Gastrocnemius medialis (tissue), 4 donors: Measurements from ENCODE around the gene LMAN2. TPM values are rescaled to one million over a fixed set of nuclear protein-coding genes. Genes with fewer than 3 reads are reported as not detected.

Experiments
- ATAC-seq, 2 donors: fragments of 150-250 bp; one replicate each; pipeline ENCODE4 v1.9.1; 2016
- DNase-seq, 2 donors: peaks; one replicate each; pipeline ENCODE4 v3.0.0-alpha.2; 2019
- H3K27ac ChIP-seq, 4 donors: fragments of 200-600 bp; sonication (generic); 1 replicate in 1 of 4; 2 replicates in 3 of 4; pipeline ENCODE4 v1.5.1; 2016 to 2018; ENCODE audit warnings: mild to moderate bottlenecking in 2 of 4, moderate library complexity in 1 of 4
- H3K27me3 ChIP-seq, 3 donors: fragments of 200-600 bp; sonication (generic) in 2 of 3; 1 replicate in 1 of 3; 2 replicates in 2 of 3; pipeline versions ENCODE4 v1.5.1 to v1.6.0; 2016 to 2019; ENCODE audit warnings: mild to moderate bottlenecking in 1 of 3, moderate library complexity in 1 of 3
- H3K36me3 ChIP-seq, 2 donors: fragments of 200-600 bp; sonication (generic) in 1 of 2; one replicate each; pipeline ENCODE4 v1.5.1; 2017 to 2018
- H3K4me1 ChIP-seq, 2 donors: fragments of 200-600 bp; sonication (generic) in 1 of 2; one replicate each; pipeline ENCODE4 v1.5.1; 2016 to 2017; ENCODE audit warnings: mild to moderate bottlenecking in 2 of 2
- H3K4me3 ChIP-seq, 4 donors: fragments of 200-600 bp; sonication (generic) in 3 of 4; 1 replicate in 1 of 4; 2 replicates in 3 of 4; pipeline ENCODE4 v1.5.1; 2016 to 2019; ENCODE audit warnings: mild to moderate bottlenecking in 2 of 4
- H3K9me3 ChIP-seq, 3 donors: fragments of 200-600 bp; sonication (generic) in 2 of 3; 1 replicate in 1 of 3; 2 replicates in 2 of 3; pipeline ENCODE4 v1.5.1; 2016 to 2019
- CTCF ChIP-seq, 5 experiments: fragments of 450-650 bp in 3 of 5; fragments of 200-600 bp in 2 of 5; sonication (generic) in 2 of 5; IDR thresholded peaks in 4 of 5; conservative IDR thresholded peaks in 1 of 5; 1 replicate in 4 of 5; 2 replicates in 1 of 5; pipeline ENCODE4 v1.5.1; 2016 to 2019; ENCODE audit warnings: antibody characterized with exemption in 5 of 5, mild to moderate bottlenecking in 3 of 5, moderate library complexity in 3 of 5
- POLR2A ChIP-seq, 2 donors: fragments of 450-650 bp; IDR thresholded peaks; one replicate each; pipeline ENCODE4 v1.6.1; 2017; ENCODE audit warnings: antibody characterized with exemption in 2 of 2, mild to moderate bottlenecking in 2 of 2, moderate library complexity in 2 of 2
- in situ Hi-C, 4 donors: fragments of 200-750 bp; cut with MboI; loops; one replicate each; pipeline versions ENCODE4 v1.15.0 to v1.8.0; 2017; ENCODE audit warnings: low sequenced_read_pairs in 4 of 4
- intact Hi-C: fragments of 100-400 bp; cut with DNase I; formaldehyde crosslinking; loops from one replicate; pipeline ENCODE4 v1.15.1; 2023; ENCODE audit warnings: low total_unique reads
- total RNA-seq, 4 donors: library from RNA; depleted of rRNA; stranded (reverse); fragments of >200 nt; gene quantifications; one replicate each; pipeline versions ENCODE4 v1.1.0 to v1.2.3, GENCODE V29; 2016

The LMAN2 gene
- total RNA-seq, 4 donors from 2014 or later, result 70.2 to 109 (median 86.6) TPM

GRCh38 chr5:177332031-177332895 is 19.2 kb downstream of the LMAN2 start:
- H3K36me3 ChIP-seq, result peaks cover 0 to 67% of the 10 kb centered on the region in 2 donors
- no peaks in the 10 kb centered on the region for H3K4me1 ChIP-seq
- intact Hi-C loops, result no loop called here
- ATAC-seq, result no peak
- DNase-seq, result no peak
- no peaks in the 10 kb centered on the region for H3K27me3 ChIP-seq
- H3K9me3 ChIP-seq, result no peaks in the 10 kb centered on the region
- H3K27ac ChIP-seq, result no peak overlapping the region
- no peak overlapping the region for H3K4me3 ChIP-seq
- in situ Hi-C loops, result no loop called here
- TF ChIP-seq CTCF (IDR thresholded peaks at IDR 0.05 in 4 of 5, conservative IDR thresholded peaks at IDR 0.05 in 1 of 5), result no peak
- no peak for TF ChIP-seq POLR2A (IDR thresholded peaks at IDR 0.05)

GRCh38 chr5:177330991-177331842 is 20.3 kb downstream of the LMAN2 start:
- Histone ChIP-seq H3K27ac (no peak overlapping the region), H3K36me3 (peaks cover 0 to 56% of the 10 kb centered on the region in 2 donors), H3K27me3 (no peaks in the 10 kb centered on the region), H3K4me1 (no peaks in the 10 kb centered on the region), H3K9me3 (no peaks in the 10 kb centered on the region), H3K4me3 (no peak overlapping the region)
- in situ Hi-C loops, result no loop called here
- no peak for TF ChIP-seq POLR2A (IDR thresholded peaks at IDR 0.05)
- TF ChIP-seq CTCF (IDR thresholded peaks at IDR 0.05 in 4 of 5, conservative IDR thresholded peaks at IDR 0.05 in 1 of 5), result no peak
- intact Hi-C loops, result no loop called here
- ATAC-seq (no peak), DNase-seq (no peak)

GRCh38 chr5:177329883-177330282 is 21.6 kb downstream of the LMAN2 start:
- ATAC-seq (no peak), DNase-seq (no peak)
- in situ Hi-C loops, result no loop called here
- Histone ChIP-seq H3K9me3 (no peaks in the 10 kb centered on the region), H3K4me1 (no peaks in the 10 kb centered on the region), H3K27ac (no peak overlapping the region), H3K4me3 (no peak overlapping the region), H3K27me3 (no peaks in the 10 kb centered on the region), H3K36me3 (peaks cover 0 to 43% of the 10 kb centered on the region in 2 donors)
- no peak for TF ChIP-seq CTCF (IDR thresholded peaks at IDR 0.05 in 4 of 5, conservative IDR thresholded peaks at IDR 0.05 in 1 of 5)
- no peak for TF ChIP-seq POLR2A (IDR thresholded peaks at IDR 0.05)
- intact Hi-C loops, result no loop called here

- intact Hi-C loops, result no loop called here
- Histone ChIP-seq H3K9me3 (no peaks in the 10 kb centered on the region), H3K27me3 (no peaks in the 10 kb centered on the region), H3K4me3 (no peak overlapping the region), H3K36me3 (peaks cover 0 to 31% of the 10 kb centered on the region in 2 donors), H3K27ac (no peak overlapping the region), H3K4me1 (no peaks in the 10 kb centered on the region)
- ATAC-seq (no peak), DNase-seq (no peak)
- in situ Hi-C loops, result no loop called here
- TF ChIP-seq POLR2A (IDR thresholded peaks at IDR 0.05), result no peak
- TF ChIP-seq CTCF (IDR thresholded peaks at IDR 0.05 in 4 of 5, conservative IDR thresholded peaks at IDR 0.05 in 1 of 5), result no peak
Measured at GRCh38 chr5:177328545-177329231, 22.8 kb downstream of the LMAN2 start.
